NCI-H2171 (cell line): ENCODE measurements around the gene STX10.
A peak's percentile ranks its signal among the peaks of the same experiment; 100 is the strongest.
"Not testable (repeated sequence)": the region's sequence is repeated elsewhere in the genome, so short reads cannot be mapped to it uniquely, and the experiment has no call there.

ENCODE experiments used
- DNase-seq: peaks from one replicate; lab custom pipeline; 2025; lab: John Stamatoyannopoulos, UW

Gene STX10

DNA sequence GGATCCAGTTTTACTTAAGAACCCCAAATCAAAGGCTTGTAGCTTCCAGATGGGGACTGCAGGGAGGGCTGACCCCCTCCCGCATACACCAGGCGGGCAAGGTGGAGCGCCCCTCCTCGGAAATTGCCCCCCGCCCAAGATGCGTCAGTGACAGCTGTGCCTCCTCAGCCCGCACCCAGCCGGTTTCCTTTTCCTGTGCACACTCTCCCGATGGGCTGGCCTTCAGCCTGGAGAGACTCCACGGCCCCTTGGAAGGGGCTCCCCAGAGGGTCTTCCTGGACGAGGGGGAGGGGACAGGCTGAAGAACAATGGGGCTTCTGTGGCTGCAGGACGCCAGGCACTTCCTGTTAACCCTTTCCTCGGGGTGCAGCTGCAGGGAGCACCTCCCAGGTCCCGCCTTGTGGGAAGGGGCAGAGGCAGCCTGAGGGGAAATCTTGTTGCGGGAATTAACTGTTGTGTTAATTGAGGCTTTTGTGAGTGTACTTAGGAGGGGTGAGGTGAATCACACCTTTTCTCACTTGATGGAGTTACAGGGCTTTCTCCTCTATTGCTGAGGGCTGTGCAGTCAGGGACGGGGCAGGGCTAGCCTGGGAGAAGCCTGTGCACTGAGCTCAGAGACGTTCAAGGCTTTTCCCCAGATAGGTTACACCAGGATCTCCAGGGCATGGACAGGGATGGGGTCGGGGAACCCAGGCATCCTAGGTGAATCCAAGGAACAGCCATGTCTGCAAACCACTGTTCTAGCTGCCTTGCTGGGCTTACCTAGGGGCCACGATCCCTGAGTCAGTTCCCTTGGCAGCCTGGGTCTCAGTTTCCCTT lies 14.4 kb upstream of the STX10 start:
- peak; percentile 76 for DNase-seq

DNA sequence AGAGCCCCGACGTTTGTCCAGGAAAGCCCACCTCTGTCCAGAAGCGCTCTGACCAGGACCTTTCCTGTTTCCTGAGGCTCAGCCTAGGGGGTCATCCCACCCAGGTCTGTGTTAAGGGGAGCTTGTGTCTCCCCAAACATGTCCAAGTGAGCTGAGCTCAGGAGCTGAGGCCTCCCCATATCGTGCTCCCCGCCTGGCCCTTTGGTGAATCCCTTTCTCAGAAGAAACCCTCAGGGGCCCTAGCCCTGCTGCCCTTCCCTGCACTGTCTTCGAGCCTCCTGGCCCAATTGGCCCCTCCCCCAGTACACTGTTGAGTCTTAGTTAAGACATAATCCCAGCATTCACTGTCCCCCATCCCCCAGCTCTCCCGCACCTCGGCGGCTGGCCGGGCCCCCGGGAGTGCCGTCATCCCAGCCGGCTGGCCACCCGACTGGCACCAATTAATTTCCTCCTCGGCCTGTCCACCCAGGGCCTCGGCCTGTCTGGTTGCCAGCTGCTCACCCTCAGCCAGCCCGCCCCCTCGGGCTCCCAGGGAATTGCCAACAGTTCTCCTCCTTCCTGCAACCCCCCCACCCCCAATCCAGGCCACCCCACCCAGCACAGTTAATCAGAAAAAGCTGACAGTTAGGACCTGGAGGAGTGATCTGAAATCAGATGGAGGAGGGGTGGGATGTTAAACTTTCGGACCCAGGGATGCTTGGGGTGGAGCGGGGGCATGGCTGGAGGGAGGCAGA lies 13.6 kb upstream of the STX10 start:
- no peak for DNase-seq

DNA sequence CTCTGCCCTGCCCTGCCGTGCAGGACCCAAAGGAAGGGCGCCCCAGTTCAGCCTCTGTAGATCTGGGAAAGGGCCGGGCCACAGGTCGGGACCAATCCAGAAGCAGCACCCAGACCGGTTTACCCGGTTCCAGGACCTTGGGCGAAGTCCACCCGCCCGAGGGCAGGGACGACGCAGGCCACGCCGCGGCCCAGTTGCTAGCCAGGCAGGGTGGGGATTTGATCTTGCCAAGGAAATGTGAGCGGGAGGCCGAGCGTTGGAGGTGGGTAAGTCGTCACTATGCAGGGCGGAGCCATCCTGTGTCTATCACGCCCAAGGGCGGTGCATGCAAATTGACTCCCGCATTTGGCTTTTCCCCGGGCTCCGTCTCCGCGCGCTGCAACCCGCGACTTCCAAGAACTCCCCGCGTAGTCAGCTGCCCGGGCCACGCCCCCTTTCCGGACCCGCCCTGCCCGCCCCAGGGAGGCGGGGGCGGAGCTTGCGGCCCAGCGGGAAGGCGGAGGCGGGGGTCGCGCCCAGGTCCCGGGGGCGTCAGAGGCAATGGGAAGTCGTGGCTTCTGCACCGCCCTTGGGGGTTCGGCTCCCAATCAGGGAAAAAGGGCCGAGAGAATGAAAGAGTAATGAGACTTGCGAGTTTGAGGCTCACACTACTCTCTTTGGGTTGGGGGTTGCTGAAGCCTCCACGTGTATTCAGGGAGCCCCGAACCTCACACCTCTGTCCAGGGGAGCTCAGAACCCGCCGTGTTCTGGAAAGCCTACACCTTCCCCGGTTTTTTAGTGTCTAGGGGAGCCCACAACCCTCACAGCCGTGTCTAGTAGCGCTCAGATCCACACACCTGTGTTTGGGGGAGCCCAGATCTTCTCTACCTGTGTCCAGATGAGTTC lies 12.8 kb upstream of the STX10 start:
- peak; percentile 95 for DNase-seq

DNA sequence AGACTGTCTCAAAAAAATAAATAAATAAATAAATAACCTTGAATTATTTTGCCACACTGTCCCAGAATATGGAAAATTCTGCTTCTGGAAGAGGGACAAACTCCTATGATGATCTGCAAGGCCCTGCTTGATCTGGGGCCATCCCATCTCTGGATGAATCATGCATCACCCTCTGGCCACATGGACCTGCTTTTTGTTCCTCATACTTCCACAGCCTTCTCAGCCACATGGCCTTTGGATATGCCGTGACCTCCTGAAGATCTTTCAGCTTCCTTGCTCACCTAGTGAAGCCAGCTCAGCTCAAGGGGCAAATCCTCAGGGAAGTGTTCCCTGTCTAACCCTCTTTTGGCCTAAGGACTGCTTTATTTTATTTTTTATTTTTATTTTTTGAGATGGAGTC lies 10.4 kb upstream of the STX10 start:
- DNase-seq, result no peak

DNA sequence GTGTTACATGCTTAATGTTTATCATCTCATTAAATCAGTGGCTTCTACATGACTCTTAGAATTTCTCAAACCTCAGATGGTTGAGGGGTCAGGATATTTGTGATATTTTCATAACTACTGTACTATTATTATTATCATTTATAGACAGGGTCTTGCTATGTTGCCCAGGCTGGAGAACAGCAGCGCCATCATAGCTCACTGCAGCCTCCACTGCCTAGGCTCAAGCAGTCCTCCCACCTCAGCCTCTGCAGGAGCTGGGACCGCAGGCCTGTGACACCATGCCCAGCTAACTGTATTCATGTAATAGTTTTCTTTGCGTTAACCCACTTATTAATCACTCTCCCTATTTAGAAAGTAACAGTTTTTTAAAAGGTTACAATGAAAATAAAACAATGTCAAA lies 9.5 kb upstream of the STX10 start:
- DNase-seq, result no peak

DNA sequence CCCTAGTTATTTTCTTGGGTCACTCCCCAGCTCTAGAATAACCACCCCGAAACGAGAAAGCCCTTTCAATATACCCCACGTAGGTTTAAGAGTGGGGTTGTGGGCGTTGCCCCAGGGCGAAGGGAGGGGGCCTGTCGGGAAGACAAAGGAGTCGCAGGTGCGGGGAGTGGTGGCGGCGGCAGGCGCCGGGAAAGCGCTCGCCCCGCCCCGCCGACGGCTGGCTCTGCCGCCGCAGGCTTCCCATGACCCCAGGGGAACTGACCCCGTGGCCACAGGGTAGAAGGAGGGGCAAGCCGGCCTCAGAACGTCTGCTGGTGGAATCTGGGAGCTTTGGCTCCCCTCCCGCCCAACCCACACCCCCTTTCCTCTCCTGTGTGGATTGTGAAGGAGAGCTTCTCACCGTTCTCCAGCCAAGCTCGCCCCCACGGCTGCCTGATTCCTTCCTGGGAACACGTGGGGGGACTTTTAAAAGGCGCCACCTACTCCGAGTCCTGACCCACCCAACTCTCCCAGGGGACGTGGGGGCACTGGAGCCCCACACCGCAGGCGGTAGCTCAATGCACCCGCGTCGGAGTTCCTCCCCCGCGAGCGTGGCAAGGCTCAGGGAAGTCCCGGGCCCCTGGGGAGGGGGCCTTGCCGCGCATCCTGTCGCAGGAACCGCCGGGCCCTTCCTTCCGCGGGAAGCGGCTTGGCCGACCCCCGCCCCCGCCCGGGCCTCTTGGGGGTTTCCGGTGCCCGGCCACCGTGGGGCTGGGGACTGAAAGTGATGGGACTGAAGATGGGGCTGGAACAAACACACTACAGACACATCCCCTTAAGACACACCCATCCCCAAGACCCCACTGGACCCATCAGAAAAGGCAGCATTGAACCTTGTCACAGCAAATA lies 5.5 kb upstream of the STX10 start:
- DNase-seq, result peak; percentile 77

DNA sequence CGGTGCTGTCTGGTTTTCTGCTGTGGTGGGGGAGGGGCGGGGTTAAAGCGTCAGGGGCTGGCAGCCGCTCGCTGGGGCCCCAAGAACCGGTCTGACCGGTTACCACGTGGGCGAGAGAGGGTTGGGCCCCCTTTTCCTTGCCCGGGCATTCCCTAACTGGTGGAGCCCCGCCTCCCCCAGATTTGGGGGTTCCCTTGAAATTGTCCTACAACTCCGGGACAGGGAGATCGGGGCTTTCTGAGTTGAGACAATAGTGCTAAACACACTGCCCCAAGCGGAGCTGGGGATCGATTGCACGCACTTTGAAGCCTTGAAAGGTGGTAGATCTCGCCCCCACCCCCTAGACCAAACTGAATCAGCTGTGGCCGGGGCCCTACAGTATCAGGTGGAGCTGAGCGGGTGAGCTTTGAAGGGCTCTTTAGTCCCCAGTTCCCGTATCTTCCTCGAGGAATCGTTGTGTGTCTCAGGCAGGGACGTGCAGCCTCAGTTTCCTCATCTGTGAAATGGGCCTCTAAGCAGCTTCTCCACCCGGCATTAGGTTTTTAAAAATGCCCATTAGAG lies 4.8 kb upstream of the STX10 start:
- peak; percentile 64 for DNase-seq

DNA sequence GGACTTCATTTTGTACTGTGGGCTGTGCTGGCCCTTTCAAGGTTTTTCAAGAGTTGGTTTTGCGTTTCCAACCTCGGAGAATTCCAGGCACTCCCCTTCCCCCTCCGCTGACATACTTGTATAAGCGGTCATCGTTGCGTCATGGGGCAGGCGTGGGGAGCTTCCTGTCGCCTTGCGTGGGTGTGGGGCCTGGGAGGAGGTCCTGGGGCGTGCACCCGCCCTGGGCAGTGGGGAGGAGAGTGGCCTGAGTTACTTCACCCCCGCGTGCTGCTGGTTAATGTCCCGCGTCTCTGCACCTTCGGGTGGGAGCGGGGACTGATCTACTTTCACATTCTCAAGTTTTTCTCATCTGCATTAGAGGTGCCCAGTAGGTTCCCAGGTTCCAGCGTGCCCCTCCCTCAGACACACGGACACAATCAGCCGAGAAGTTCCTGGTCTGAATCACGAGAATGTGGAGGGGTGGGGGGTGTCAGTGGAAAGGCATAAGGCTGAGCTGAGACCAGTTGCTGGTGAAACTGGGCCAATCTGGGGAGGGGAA lies 4.1 kb upstream of the STX10 start:
- peak; percentile 42 for DNase-seq

DNA sequence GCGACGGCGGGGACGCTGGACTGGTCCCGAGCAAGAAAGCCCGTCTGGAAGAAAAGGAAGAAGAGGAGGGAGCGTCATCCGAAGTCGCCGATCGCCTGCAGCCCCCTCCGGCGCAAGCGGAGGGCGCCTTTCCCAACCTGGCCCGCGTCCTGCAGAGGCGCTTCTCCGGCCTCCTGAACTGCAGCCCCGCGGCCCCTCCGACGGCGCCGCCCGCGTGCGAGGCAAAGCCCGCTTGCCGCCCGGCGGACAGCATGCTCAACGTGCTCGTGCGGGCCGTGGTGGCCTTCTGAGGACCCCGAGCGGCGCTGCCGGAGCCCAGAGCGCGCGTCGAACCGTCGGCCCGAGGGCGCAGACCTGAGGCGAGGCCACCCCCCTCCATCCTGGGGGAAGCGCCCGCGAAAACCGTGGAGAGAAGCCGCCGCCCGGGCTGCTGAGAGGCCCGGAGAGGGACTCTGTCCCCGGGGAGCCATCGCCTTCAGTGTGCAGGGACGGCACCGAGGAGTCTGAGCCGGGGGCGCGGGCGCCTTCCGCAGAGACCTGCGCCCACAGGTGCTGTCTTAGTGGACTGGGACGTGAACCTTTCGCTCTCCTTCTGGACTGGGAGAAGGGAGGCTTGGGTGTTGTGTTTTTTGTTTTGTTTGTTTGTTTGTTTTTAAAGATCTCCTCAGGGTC lies 3.5 kb upstream of the STX10 start:
- peak; percentile 32 for DNase-seq

DNA sequence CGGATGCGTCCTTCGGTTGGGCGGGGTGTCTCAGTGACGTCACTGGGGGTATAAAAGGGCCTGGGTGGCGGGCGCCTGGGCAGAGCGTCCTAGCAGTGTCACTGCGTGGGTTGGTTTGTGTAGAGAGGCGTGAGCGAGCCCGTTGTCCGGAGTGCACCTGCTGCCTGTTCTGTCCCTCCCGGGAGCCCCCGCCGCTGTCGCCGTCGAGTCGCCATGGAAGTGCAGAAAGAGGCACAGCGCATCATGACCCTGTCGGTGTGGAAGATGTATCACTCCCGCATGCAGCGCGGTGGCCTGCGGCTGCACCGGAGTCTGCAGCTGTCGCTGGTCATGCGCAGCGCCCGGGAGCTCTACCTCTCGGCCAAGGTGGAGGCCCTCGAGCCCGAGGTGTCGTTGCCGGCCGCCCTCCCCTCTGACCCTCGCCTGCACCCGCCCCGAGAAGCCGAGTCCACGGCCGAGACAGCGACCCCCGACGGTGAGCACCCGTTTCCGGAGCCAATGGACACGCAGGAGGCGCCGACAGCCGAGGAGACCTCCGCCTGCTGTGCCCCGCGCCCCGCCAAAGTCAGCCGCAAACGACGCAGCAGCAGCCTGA lies 2.9 kb upstream of the STX10 start:
- DNase-seq, result no peak

DNA sequence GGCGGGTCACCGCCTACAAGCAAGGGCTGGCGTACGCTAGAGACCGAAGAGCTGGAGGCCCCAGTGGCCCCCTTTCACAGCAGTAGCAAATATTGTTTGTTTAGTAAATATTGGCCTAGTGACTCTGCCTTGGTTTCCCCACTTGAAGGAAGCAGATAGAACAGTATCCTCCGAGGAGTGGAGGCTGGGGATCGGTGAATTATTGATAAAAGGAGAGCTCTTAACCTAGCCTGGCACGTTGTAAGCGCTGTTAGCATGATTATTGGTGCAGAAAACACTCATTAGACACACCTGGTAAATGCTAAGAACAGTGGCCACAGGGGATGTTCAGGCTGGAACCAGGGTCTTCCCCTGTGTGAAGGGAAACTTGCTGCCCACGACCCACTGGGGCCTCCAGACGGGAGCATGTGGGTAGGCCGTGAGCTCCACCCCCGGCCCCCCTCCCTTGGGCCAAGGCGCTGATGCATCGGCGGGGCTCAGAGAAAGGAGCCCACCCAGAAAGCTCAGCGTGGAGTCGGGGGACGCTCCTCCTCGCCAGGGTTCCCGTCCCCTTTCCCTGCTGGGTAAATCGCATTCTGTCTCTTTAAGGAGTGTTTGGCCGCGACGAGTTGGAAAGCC lies 2.3 kb upstream of the STX10 start:
- DNase-seq, result peak; percentile 95

DNA sequence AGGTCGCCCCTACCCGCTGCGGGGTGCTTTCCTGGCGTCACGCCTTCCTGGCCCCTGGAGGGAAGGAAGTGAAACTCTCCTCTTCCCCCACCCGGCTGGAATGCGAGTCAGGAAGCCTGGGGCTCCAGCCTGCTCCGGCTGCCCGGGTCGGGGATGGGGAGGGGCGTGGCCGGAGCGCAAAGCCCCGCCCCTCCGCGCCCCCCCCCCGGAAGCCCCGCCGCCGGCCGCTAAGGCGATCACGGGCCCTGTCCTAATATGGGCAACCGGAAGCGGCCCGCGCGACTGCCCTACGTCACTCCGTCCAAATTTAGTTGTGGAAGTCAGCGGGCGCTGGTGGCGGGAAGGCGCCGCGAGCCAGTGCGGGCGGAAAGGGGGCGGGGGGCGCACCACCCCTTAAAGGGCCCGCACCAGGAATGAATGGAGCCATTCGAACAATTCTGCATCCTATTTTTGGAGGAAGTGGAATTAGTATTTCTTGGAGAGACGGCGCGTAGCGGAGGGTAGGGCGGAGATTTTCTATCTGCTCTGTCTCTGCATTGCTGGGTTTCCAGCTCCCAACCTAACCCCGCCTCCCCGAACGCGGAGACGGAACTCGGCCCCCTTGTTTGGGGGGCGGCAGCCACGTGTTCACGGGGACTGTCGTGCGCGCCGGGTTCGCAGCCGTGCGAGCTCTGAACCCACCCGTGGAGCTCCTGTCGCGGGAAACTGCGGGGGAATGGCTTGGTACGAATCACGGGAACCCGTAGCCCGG lies 1.6 kb upstream of the STX10 start:
- peak; percentile 96 for DNase-seq

DNA sequence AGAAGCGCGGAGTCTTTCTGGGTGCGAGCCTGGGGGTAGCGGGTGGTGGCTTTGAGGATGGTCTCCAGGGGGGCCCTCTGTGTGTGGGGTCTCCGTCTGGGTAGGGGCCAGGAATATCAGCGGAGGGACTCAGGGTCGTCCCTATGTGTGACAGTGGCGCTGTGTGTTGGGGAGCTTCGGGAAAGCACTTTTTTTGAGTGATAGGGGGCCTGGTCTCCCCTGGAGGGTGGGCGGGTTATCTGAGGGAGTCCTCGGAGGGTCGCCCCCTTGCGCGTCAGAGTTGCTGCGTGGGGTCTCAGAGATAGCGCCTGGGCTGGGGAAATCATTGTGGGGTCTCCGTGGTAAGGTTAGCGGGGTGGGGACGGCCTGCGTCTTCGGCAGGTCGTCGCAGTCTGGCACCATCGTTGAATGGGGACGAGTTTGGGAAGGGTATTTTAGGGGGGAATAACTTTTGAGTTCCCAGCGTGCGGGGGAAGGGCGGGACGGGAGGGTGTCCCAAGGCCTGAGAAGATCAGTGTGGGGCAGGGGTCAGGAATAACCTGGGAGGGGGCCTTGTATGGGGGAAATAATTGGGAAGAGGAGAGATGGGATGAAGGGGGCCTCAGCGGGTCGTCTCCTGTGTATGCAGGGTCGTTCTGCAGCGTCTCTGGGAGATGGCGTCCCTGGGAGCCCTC lies 893 bp upstream of the STX10 start:
- no peak for DNase-seq

DNA sequence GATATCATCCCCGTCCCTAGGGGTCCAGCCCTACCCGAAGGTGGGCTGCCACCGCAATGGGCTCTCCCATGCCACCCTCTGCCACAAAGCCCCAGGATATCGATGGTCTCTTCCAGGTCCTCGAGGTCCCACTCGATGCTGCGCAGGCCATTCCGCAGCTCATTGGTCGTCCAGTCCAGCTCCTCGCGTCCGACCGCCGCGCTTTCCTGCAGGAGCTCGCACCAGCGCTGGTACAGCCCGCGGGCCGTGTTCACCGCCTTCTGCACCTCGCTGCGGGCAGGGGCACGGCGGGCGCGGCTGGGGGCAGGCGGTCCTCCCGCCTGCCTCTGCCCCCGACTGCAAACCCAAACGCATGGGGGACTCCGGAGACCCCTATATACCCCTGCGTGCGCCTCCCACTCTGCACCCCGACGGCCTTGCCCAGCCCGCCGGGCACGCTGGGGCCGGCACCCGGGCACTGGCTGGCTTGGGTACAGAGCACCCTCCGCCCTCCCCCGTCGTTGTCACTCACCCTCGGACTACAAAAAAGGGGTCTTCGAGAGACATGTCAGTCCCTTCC lies 468 bp downstream of the STX10 start:
- DNase-seq, result no peak

DNA sequence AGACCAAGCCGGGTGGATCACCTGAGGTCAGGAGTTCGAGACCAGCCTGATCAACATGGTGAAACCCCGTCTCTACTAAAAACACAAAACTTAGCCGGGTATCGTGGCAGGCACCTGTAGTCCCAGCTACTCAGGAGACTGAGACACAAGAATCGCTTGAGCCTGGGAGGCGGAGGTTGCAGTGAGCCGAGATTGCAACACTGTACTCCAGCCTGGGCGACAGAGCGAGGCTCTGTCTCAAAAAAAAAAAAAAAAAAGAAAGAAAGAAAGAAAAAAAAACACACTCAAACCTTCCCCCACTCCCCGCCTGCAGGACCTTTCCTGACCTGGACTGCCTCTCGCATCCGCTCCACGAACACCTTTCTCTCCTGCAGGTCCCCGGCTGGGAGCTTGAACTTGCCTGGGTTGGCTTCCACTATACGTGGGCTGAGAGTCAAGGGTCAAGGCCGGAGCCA lies 975 bp downstream of the STX10 start:
- DNase-seq, result not testable (repeated sequence)

DNA sequence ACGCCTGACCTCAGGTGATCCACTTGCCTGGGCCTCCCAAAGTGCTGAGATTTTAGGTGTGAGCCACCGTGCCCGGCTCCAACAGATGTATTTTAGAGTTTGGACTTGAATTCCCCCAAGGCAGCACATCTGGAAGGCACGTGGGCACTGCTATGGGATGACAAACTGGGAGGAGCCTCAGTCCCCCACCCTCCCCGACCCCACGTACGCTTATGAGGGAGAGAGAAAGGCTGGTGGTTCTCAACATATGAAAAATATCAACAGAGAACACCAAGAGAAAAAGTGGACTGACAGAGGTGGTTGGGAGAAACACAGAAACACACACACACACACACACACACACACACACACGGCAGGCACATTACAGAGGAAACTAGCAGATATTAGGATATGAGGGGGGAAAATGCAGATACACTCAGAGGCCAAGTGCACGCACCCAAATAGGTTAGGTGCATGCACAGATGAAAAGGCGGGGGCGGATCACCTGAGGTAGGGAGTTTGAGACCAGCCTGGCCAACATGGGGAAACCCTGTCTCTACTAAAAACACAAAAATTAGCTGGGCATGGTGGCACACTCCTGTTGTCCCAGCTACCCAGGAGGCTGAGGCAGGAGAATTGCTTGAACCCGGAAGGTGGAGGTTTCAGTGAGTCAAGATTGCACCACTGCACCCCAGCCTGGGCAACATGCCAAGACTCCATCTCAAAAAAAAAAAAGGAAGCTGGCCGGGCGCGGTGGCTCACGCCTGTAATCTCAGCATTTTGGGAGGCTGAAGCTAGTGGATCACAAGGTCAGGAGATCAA lies 3.2 kb downstream of the STX10 start:
- DNase-seq, result no peak
